NCI-H345 treated with DMSO at 0.1 percent for 48 hours (cell line): Measurements from ENCODE around the gene PI4K2A.
A peak's percentile ranks its signal among the peaks of the same experiment; 100 is the strongest.
"Not testable (repeated sequence)": the region's sequence is repeated elsewhere in the genome, so short reads cannot be mapped to it uniquely, and the experiment has no call there.

Experiments used
- DNase-seq: peaks from one replicate; lab custom pipeline; 2025; ENCODE audit not compliant: unreplicated experiment; lab: John Stamatoyannopoulos, UW

Gene PI4K2A

GRCh38 chr10:97631098-97631497 is 9.4 kb upstream of the PI4K2A start:
- DNase-seq: no peak

GRCh38 chr10:97632949-97633884 is 7.3 kb upstream of the PI4K2A start, which contains the start of gene MORN4:
Gene MORN4 (minus strand): TSS chr10:97633500. CDS start chr10:97619653, 13,847 bp downstream.
- DNase-seq: peak; percentile 79

GRCh38 chr10:97633921-97634320 is 6.5 kb upstream of the PI4K2A start:
- no peak for DNase-seq

- DNase-seq: no peak
These were observed 4.9 kb upstream of the PI4K2A start for GRCh38 chr10:97635577-97635976.

GRCh38 chr10:97639090-97639489 is 1.4 kb upstream of the PI4K2A start:
- DNase-seq: not testable (repeated sequence)

- no peak for DNase-seq
These were observed 669 bp downstream of the PI4K2A start for GRCh38 chr10:97640868-97641811.

- not testable (repeated sequence) for DNase-seq
These were observed 2.1 kb downstream of the PI4K2A start for GRCh38 chr10:97642471-97643159.

GRCh38 chr10:97643441-97643985 is 3.0 kb downstream of the PI4K2A start:
- DNase-seq: no peak

GRCh38 chr10:97644936-97645335 is 4.5 kb downstream of the PI4K2A start:
- no peak for DNase-seq

- DNase-seq: no peak
These were observed 7.1 kb downstream of the PI4K2A start for GRCh38 chr10:97647556-97647955.

GRCh38 chr10:97648562-97649404 is 8.3 kb downstream of the PI4K2A start:
- DNase-seq: no peak

GRCh38 chr10:97649405-97649750 is 8.9 kb downstream of the PI4K2A start:
- DNase-seq: not testable (repeated sequence)

GRCh38 chr10:97650726-97651125 is 10.3 kb downstream of the PI4K2A start:
- no peak for DNase-seq

- no peak for DNase-seq
These were observed 11.3 kb downstream of the PI4K2A start for GRCh38 chr10:97651773-97652172.

GRCh38 chr10:97656777-97657176 is 16.3 kb downstream of the PI4K2A start:
- no peak for DNase-seq

- no peak for DNase-seq
These were observed 19.1 kb downstream of the PI4K2A start for GRCh38 chr10:97659589-97659988.

- DNase-seq: no peak
These were observed 23.9 kb downstream of the PI4K2A start for GRCh38 chr10:97664282-97664850.

GRCh38 chr10:97666992-97667391 is 26.5 kb downstream of the PI4K2A start:
- no peak for DNase-seq

GRCh38 chr10:97667463-97667862 is 27.0 kb downstream of the PI4K2A start:
- DNase-seq: no peak
